Measurements from ENCODE around the gene POU6F2. TPM values are rescaled to one million over a fixed set of nuclear protein-coding genes. Genes with fewer than 3 reads are reported as not detected.

The POU6F2 gene
- total RNA-seq, 1 donor from 2014 or later: 0.78 TPM

DNA sequence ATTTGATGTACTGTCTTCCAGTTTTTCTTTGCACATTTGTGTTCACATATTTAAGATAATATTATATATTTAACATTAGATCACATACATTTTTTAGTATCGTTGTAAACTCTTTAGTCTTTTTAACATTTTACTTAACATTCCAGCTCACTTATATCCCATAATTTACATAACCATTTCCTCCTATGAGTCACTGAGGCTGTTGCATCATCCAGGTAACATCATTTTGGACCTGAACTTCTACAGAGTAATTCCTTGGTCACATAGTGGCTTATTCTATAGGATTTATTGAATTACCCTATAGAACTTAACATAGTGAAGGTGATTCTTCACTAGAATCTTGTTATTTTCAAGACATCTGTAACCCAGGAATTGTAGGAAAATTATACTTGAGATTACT, 194.4 kb downstream of the POU6F2 start:
- ATAC-seq: no peak

GRCh38 chr7:39181398-39181797, 203.7 kb downstream of the POU6F2 start:
- H3K4me3 ChIP-seq: no peak overlapping the region
- no peaks in the 10 kb centered on the region for H3K36me3 ChIP-seq
- TF ChIP-seq, protein P1, sequence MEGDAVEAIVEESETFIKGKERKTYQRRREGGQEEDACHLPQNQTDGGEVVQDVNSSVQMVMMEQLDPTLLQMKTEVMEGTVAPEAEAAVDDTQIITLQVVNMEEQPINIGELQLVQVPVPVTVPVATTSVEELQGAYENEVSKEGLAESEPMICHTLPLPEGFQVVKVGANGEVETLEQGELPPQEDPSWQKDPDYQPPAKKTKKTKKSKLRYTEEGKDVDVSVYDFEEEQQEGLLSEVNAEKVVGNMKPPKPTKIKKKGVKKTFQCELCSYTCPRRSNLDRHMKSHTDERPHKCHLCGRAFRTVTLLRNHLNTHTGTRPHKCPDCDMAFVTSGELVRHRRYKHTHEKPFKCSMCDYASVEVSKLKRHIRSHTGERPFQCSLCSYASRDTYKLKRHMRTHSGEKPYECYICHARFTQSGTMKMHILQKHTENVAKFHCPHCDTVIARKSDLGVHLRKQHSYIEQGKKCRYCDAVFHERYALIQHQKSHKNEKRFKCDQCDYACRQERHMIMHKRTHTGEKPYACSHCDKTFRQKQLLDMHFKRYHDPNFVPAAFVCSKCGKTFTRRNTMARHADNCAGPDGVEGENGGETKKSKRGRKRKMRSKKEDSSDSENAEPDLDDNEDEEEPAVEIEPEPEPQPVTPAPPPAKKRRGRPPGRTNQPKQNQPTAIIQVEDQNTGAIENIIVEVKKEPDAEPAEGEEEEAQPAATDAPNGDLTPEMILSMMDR (IDR thresholded peaks at IDR 0.05): no peak
- no peaks in the 10 kb centered on the region for H3K27me3 ChIP-seq
- H3K9me3 ChIP-seq: no peaks in the 10 kb centered on the region
- no peak overlapping the region for H3K27ac ChIP-seq
- intact Hi-C loops (cut with DNase I): no loop called here
- DNase-seq (no peak), ATAC-seq (no peak)
- H3K4me1 ChIP-seq: no peaks in the 10 kb centered on the region

More for the DNA sequence above, 194.4 kb downstream of the POU6F2 start:
- H3K4me3 ChIP-seq: no peak overlapping the region
- H3K4me1 ChIP-seq: no peaks in the 10 kb centered on the region
- no peaks in the 10 kb centered on the region for H3K36me3 ChIP-seq
- H3K27ac ChIP-seq: no peak overlapping the region
- no peak for DNase-seq
- H3K27me3 ChIP-seq: no peaks in the 10 kb centered on the region
- no peaks in the 10 kb centered on the region for H3K9me3 ChIP-seq
- intact Hi-C loops (cut with DNase I): no loop called here
- TF ChIP-seq, protein P1 (IDR thresholded peaks at IDR 0.05): no peak

GRCh38 chr7:39183796-39184195, 206.1 kb downstream of the POU6F2 start:
- no peak overlapping the region for H3K27ac ChIP-seq
- ATAC-seq (no peak), DNase-seq (no peak)
- H3K4me3 ChIP-seq: no peak overlapping the region
- no peaks in the 10 kb centered on the region for H3K27me3 ChIP-seq
- intact Hi-C loops (cut with DNase I): no loop called here
- no peaks in the 10 kb centered on the region for H3K9me3 ChIP-seq
- no peaks in the 10 kb centered on the region for H3K4me1 ChIP-seq
- TF ChIP-seq, protein P1 (IDR thresholded peaks at IDR 0.05): no peak
- no peaks in the 10 kb centered on the region for H3K36me3 ChIP-seq

GRCh38 chr7:39184391-39184790, 206.7 kb downstream of the POU6F2 start:
- DNase-seq (no peak), ATAC-seq (no peak)
- intact Hi-C loops (cut with DNase I): no loop called here
- Histone ChIP-seq H3K27ac (no peak overlapping the region), H3K27me3 (no peaks in the 10 kb centered on the region), H3K4me3 (no peak overlapping the region), H3K4me1 (no peaks in the 10 kb centered on the region), H3K36me3 (no peaks in the 10 kb centered on the region), H3K9me3 (no peaks in the 10 kb centered on the region)
- TF ChIP-seq, protein P1 (IDR thresholded peaks at IDR 0.05): no peak

DNA sequence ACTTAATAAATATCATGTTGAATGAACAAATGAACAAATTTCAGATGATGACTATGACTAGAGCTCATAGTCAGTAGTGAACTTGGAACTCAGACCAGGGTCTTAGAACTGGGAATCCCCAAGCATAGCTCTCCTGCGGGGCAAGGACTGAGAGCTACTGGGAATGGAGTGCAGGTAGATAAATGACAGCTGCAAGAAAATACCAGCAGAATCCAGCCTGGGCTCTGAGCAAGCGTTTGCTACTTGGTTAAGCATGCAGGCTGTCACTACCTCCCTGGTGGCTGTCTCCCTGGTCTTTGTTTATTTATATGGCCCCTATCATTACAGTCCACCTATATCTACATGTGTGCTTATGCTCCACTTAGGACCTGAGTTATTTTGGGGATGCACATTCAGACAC, 208.4 kb downstream of the POU6F2 start:
- Histone ChIP-seq H3K27ac (no peak overlapping the region), H3K4me3 (no peak overlapping the region), H3K27me3 (no peaks in the 10 kb centered on the region), H3K36me3 (no peaks in the 10 kb centered on the region), H3K9me3 (no peaks in the 10 kb centered on the region), H3K4me1 (no peaks in the 10 kb centered on the region)
- ATAC-seq (no peak), DNase-seq (no peak)
- intact Hi-C loops (cut with DNase I): no loop called here
- TF ChIP-seq, protein P1 (IDR thresholded peaks at IDR 0.05): no peak

DNA sequence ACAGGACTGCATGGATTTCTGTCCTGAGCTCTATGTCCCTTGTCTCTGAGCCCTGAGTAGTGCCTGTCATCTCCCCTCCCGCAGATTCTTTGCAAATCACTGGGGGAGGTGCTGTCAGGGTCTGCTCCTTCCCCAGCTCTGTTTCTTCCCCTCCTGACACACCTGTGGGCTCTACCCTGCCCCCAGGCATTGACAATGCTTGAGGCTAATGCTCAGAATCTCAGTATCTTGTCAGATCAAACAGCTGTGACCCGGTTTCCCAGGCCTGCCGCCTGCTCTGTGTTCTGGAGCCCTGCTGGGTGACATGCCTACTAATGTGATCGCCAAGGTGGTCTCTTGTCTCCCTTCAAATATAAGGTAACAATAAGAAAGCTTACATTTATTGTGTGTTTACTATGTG, 209.0 kb downstream of the POU6F2 start:
- Histone ChIP-seq H3K4me3 (no peak overlapping the region), H3K4me1 (no peaks in the 10 kb centered on the region), H3K36me3 (no peaks in the 10 kb centered on the region), H3K27me3 (no peaks in the 10 kb centered on the region), H3K27ac (no peak overlapping the region), H3K9me3 (no peaks in the 10 kb centered on the region)
- intact Hi-C loops (cut with DNase I): no loop called here
- no peak for ATAC-seq
- no peak for DNase-seq
- TF ChIP-seq, protein P1 (IDR thresholded peaks at IDR 0.05): no peak

Measured in upper lobe of right lung (tissue), 1 donor.